Measurements from ENCODE around the gene HEATR5A.
"Not testable (repeated sequence)": the region's sequence is repeated elsewhere in the genome, so short reads cannot be mapped to it uniquely, and the experiment has no call there.

Gene HEATR5A

GRCh38 chr14:31251028-31251958, 169.1 kb downstream of the HEATR5A start:
- H3K27ac ChIP-seq, result no peak overlapping the region
- H3K4me3 ChIP-seq, result no peak overlapping the region
- H3K36me3 ChIP-seq, result no peaks in the 10 kb centered on the region
- H4K20me1 ChIP-seq, result no peaks in the 10 kb centered on the region
- no peaks in the 10 kb centered on the region for H3K27me3 ChIP-seq
- no peak overlapping the region for H3K4me2 ChIP-seq
- H3K4me1 ChIP-seq, result no peaks in the 10 kb centered on the region
- no peak for TF ChIP-seq Cebpa-rat (IDR thresholded peaks at IDR 0.05)
- no peak overlapping the region for H3K9ac ChIP-seq
- no peaks in the 10 kb centered on the region for H3K9me3 ChIP-seq (replicated peaks in 1 of 11)

GRCh38 chr14:31244626-31245025, 175.7 kb downstream of the HEATR5A start:
- H3K4me2 ChIP-seq, result no peak overlapping the region
- H3K36me3 ChIP-seq, result no peaks in the 10 kb centered on the region
- H4K20me1 ChIP-seq, result no peaks in the 10 kb centered on the region
- H3K9ac ChIP-seq, result no peak overlapping the region
- TF ChIP-seq Cebpa-rat (IDR thresholded peaks at IDR 0.05), result no peak
- no peak overlapping the region for H3K4me3 ChIP-seq
- no peaks in the 10 kb centered on the region for H3K27me3 ChIP-seq
- no peaks in the 10 kb centered on the region for H3K9me3 ChIP-seq (replicated peaks in 1 of 11)
- no peak overlapping the region for H3K27ac ChIP-seq
- peaks cover 0 to 12% (median 0%) of the 10 kb centered on the region in 10 experiments; a peak in 3 of 20 replicates for H3K4me1 ChIP-seq

- Histone ChIP-seq H4K20me1 (no peaks in the 10 kb centered on the region), H3K27me3 (no peaks in the 10 kb centered on the region), H3K4me1 (peaks cover 0 to 15% (median 0%) of the 10 kb centered on the region in 10 experiments; a peak in 3 of 20 replicates), H3K27ac (no peak overlapping the region), H3K4me2 (no peak overlapping the region), H3K36me3 (no peaks in the 10 kb centered on the region), H3K4me3 (no peak overlapping the region), H3K9me3 (replicated peaks in 1 of 11) (no peaks in the 10 kb centered on the region), H3K9ac (no peak overlapping the region)
- TF ChIP-seq Cebpa-rat (IDR thresholded peaks at IDR 0.05), result no peak
Observed at GRCh38 chr14:31243860-31244259, 176.5 kb downstream of the HEATR5A start.

GRCh38 chr14:31242161-31242940, 178.0 kb downstream of the HEATR5A start:
- H3K4me1 ChIP-seq, result peaks cover 0 to 15% (median 0%) of the 10 kb centered on the region in 10 experiments; a peak in 3 of 20 replicates
- H3K4me3 ChIP-seq; H3K27me3 ChIP-seq; H3K36me3 ChIP-seq; H3K27ac ChIP-seq; H3K9me3 ChIP-seq (replicated peaks in 1 of 11); H4K20me1 ChIP-seq; H3K9ac ChIP-seq: not testable (repeated sequence)
- H3K4me2 ChIP-seq, result peak overlapping the region in 1 of 11 experiments; percentile 41; a peak in 2 of 22 replicates

Data from BLaER1 treated with 17β-estradiol and CSF1 and Interleukin-3, amounts not matched to agents 10 nM and 100 nM (cell line).